Fibroblast of the aortic adventitia (primary cell): ENCODE results near the gene ACTR1A. TPM values are rescaled to one million over a fixed set of nuclear protein-coding genes. Genes with fewer than 3 reads are reported as not detected.

ENCODE experiments used
- DNase-seq: peaks from one replicate; pipeline ENCODE4 v3.0.0-alpha.2; 2010; ENCODE audit warnings: low read depth
- H3K4me3 ChIP-seq: 2 replicates; pipeline ENCODE4 v1.5.1; 2011; ENCODE audit warnings: low read depth, mild to moderate bottlenecking, control low read depth, low read length, moderate library complexity
- total RNA-seq: library from RNA; depleted of rRNA; stranded (reverse); fragments of >200 nt; gene quantifications from 2 replicates; pipeline ENCODE4 v1.2.3, GENCODE V29; 2012; ENCODE audit warnings: low replicate concordance
- TF ChIP-seq, protein P1 (sequence below): IDR thresholded peaks from 2 replicates; pipeline ENCODE4 v1.5.1; 2011; ENCODE audit warnings: mild to moderate bottlenecking, low read length, control low read depth, inconsistent platforms; ENCODE audit not compliant: insufficient read depth

The ACTR1A gene
- total RNA-seq, 1 donor = 105 TPM

GRCh38 chr10:102499356-102499755 lies 3.2 kb downstream of the ACTR1A start:
- no peak for DNase-seq

GRCh38 chr10:102497545-102497944 lies 5.0 kb downstream of the ACTR1A start:
- no peak for DNase-seq
- no peak overlapping the region for H3K4me3 ChIP-seq
- TF ChIP-seq, protein P1, sequence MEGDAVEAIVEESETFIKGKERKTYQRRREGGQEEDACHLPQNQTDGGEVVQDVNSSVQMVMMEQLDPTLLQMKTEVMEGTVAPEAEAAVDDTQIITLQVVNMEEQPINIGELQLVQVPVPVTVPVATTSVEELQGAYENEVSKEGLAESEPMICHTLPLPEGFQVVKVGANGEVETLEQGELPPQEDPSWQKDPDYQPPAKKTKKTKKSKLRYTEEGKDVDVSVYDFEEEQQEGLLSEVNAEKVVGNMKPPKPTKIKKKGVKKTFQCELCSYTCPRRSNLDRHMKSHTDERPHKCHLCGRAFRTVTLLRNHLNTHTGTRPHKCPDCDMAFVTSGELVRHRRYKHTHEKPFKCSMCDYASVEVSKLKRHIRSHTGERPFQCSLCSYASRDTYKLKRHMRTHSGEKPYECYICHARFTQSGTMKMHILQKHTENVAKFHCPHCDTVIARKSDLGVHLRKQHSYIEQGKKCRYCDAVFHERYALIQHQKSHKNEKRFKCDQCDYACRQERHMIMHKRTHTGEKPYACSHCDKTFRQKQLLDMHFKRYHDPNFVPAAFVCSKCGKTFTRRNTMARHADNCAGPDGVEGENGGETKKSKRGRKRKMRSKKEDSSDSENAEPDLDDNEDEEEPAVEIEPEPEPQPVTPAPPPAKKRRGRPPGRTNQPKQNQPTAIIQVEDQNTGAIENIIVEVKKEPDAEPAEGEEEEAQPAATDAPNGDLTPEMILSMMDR = no peak

More at GRCh38 chr10:102499356-102499755, 3.2 kb downstream of the ACTR1A start:
- H3K4me3 ChIP-seq = no peak overlapping the region
- TF ChIP-seq, protein P1 = no peak

DNA sequence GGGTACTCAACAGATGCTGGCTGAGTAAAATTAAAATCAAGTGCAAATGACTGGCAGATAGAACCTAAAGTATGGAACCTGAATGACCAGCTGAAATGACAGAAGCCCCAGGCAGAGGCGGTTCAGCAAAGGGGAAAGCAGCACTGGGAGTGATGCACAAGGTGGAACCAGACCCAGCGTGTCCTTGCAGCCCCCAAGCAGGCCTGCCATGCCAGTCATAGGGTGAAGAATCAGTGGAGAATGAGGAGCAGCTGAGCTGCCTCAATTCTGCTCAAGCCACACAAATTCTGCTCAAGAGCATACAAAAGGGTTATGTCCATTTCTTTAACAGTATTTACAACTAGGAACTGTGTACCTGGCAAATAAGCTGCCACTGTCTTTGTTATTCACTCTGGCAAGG lies 8.7 kb downstream of the ACTR1A start:
- TF ChIP-seq, protein P1 = no peak
- no peak for DNase-seq
- no peak overlapping the region for H3K4me3 ChIP-seq

DNA sequence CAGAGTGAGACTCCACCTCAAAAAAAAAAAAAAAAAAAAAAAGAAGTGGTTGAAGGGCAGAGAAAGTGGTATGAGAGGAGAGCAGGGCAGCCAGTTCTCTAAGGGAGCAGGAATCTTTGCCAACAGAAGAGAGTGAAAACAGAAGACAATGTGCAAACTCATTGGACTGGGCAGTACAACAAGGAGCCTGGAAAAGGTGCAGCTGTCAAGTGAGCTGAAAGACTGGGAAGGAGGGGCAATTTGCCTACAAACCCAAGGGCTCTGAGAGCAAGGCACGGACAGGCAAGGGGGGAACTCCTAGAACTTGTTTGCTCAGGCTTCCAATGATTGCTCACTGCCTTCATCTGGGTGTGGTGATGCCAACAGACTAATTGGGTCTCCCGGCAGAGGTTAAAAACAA lies 9.5 kb downstream of the ACTR1A start:
- no peak overlapping the region for H3K4me3 ChIP-seq
- DNase-seq = peak; percentile 90

DNA sequence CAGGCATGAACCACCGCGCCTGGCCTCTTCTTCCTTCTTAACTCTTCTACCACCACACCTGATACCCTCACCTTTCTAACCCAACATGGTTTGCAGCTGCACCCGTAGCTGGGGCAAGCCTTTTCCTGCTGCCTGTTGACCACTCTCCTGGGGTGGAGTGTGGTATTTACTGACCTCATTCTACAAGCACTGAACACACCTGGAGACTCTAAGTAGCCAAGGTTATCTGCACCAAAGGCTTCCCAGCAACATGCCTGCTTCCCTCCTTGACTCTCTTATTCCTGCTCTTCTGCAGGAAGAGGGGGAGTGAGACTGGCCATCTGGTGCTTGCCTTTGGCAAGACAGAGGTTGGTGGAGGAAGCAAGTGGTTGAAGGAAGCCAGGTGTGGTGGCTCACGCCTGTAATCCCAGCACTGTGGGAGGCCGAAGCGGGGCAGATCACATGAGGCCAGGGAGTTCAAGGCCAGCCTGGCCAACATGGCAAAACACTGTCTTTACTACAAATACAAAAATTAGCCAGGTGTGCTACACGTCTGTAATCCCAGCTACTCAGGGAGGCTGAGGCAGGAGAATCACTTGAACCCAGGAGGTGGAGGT lies 10.1 kb downstream of the ACTR1A start:
- TF ChIP-seq, protein P1 = no peak
- DNase-seq = no peak
- no peak overlapping the region for H3K4me3 ChIP-seq

More for the DNA sequence above, 9.5 kb downstream of the ACTR1A start:
- TF ChIP-seq, protein P1 = no peak

- TF ChIP-seq, protein P1 = no peak
- no peak for DNase-seq
- no peak overlapping the region for H3K4me3 ChIP-seq
Observed at GRCh38 chr10:102491136-102491535, 11.4 kb downstream of the ACTR1A start.
